HG02970 (cell line): ENCODE results near the gene PQBP1.
A peak's percentile ranks its signal among the peaks of the same experiment; 100 is the strongest.
"Not testable (repeated sequence)": the region's sequence is repeated elsewhere in the genome, so short reads cannot be mapped to it uniquely, and the experiment has no call there.

Source experiments
- ATAC-seq: cut with Tn5 transposase; IDR thresholded peaks from one replicate; pipeline ENCODE4 v1.9.1; 2021; ENCODE audit warnings: mild to moderate bottlenecking, moderate library complexity, moderate number of reproducible peaks; ENCODE audit not compliant: unreplicated experiment, low FRiP score

The PQBP1 gene

DNA sequence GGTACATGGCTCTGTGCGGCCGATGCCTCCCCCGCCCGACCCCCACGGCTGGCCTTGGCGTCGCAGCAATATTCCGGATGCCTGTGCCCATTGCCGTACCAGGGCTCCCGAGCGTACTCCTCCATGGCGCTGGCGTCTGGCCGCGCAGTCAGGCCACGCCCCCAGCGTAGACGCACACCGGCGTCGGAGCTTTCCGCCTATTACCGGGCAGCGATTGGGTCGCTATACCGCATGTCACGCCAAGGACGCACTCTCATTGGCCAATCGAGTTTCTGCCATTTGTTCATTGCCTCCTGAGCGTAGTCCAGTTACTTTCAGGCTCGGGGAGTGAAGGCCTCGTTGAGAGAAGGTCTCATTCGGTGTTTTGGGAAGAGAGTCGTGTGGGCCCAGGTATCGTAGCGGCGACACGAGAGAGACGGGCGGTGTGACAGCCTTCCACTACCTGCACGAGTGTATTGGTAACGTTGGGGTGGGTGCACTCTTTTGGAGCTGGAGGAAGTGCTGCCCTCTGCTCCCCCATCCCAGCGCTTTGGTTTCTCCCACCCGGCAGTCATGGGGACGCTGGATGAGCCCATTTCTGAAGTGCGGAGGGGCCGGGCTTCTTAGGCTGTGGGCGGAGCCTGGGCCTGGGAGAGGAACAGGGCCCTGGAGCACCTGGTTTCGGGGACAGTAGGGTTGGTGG, at the start of gene PQBP1, which contains the start of gene TIMM17B:
PQBP1 (plus strand) TSS at position 306 of the 682 bp plus-strand sequence. CDS start 580 bp downstream, outside the sequence.
TIMM17B (minus strand) TSS at position 144 of the 682 bp plus-strand sequence; CDS start at position 125, 19 bp downstream.
- peak; percentile 74 for ATAC-seq

GRCh38 chrX:48848847-48849246, 48.9 kb upstream of the PQBP1 start:
- ATAC-seq, result no peak

GRCh38 chrX:48852857-48853256, 44.9 kb upstream of the PQBP1 start:
- ATAC-seq, result no peak

DNA sequence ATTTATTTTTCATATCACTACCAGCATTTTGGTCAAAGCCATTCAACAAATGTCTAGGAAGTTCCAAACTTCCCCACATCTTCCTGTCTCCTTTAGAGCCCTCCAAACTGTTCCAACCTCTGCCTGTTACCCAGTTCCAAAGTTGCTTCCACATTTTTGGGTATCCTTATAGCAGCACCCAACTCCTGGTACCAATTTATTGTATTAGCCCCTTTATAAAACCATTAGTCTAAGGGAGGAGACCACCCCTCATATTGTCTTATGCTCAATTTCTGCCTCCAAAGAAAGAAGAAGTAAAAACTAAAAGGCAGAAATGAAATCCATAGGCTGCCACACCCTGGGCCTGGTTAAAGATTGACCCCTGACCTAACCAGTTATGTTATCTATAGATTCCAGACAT, 44.2 kb upstream of the PQBP1 start:
- not testable (repeated sequence) for ATAC-seq

- not testable (repeated sequence) for ATAC-seq
Measured at GRCh38 chrX:48854121-48854804, 43.5 kb upstream of the PQBP1 start.

GRCh38 chrX:48854898-48855297, 42.8 kb upstream of the PQBP1 start:
- no peak for ATAC-seq

DNA sequence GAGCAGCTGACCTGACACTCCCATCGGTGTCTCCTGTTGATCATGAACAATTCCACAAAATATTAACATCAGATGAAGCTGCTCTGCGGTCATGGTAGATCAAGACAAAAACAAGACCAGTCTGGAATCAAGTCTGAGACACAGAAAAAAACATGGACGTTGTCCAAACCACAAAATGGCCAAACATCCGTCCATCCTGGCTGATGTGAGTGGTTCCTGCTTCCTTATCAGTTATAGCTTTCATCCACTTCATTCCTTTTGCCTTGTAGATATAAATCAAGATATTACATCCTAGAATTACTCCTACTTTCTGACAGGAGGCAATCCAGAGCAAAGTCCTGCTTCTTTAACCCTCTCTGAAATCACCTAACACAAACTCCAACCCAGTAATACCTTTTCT, 33.5 kb upstream of the PQBP1 start:
- ATAC-seq, result no peak

- not testable (repeated sequence) for ATAC-seq
Measured at GRCh38 chrX:48872017-48872416, 25.7 kb upstream of the PQBP1 start.

GRCh38 chrX:48876944-48877343, 20.8 kb upstream of the PQBP1 start:
- not testable (repeated sequence) for ATAC-seq

- ATAC-seq, result no peak
Measured at GRCh38 chrX:48883729-48884128, 14.0 kb upstream of the PQBP1 start.

- ATAC-seq, result not testable (repeated sequence)
Measured at GRCh38 chrX:48886586-48886985, 11.1 kb upstream of the PQBP1 start.

- no peak for ATAC-seq
Measured at GRCh38 chrX:48890296-48890925, 7.3 kb upstream of the PQBP1 start.

- peak; percentile 11 for ATAC-seq
Measured at GRCh38 chrX:48890934-48891401, 6.8 kb upstream of the PQBP1 start.

DNA sequence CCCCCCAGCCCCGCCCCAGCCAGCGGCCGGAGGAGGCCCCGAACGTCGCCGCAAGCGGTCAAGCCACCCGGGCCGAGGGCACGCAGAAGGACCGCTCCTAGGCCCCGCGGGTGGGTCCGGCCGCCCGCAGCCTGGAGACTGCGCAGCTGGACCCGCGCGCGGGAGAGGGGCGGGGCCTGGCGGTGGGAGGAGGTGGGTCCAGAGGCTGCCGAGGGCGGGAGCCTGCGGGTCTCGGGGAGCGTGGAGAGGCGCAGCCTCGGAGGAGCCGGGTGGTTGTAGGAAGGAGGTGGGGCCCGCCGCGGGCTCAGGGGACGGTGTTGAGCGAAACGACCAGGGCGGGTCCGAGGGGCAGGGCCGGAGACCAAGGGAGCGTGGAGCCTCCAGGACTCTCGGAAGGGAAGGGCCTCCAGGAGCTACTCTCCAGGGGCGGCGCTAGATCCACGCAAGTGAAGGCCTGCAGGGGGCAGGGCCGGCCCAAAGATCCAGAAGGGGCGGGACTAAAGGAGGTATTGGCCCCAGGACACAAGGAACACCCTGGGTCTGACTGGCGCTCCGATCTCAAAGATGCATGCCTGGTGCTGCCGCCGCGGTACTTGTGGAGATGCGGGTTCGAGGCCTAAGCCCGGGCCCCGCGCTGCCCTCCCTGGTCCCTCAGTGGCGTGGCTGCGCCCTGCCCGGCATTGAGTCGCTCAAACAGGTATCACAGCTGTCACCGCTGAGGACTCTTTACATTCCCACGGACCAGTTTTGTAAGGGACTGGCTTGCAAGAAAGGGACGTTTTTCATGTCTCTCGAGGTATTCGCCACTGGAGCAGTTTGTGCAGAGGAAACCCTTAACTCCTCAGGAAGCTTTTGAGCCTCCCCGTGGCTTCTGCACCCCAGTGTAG, 6.1 kb upstream of the PQBP1 start:
- ATAC-seq, result peak; percentile 69

GRCh38 chrX:48892896-48893295, 4.8 kb upstream of the PQBP1 start:
- no peak for ATAC-seq

DNA sequence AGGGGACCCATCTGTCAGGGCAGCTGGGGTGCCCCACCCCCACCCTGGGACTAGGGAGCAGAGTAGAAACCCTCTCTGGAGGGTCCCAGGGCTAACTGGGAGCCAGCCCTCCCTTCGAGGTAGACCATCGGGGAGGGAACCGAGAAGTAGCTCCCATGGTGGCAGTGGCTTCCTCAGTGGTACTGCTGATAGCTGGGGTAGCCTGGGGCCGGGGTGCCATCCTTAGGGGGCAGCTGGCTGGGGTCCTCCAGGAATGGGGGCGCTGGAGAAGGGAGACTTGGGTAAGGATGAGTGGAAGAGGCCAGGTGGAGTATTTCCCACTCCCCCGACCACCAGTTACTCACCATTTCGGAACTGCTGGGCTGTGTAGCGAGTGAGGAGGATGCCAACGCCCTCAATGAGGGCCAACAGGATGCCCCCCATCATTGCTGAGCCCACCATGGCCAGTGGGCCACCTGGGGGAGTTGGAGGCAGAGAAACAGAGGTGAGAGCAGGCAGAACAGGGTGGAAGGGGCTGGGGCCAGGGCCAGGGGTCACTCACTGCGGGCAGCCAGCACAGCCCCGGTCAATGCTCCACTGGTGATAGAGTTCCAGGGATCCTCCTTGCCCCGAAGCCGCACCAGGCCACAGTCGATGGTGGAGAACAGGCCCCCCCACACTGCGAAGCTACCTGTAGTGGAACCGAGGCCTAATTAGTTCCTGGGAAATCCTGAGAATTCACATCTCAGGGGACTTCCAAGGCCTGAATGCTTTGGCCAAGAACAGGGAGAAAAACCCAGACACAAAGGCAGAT, 4.0 kb upstream of the PQBP1 start:
- ATAC-seq, result no peak

GRCh38 chrX:48894891-48895290, 2.8 kb upstream of the PQBP1 start:
- ATAC-seq, result no peak

- no peak for ATAC-seq
Measured at GRCh38 chrX:48896611-48897011, 1.1 kb upstream of the PQBP1 start.

DNA sequence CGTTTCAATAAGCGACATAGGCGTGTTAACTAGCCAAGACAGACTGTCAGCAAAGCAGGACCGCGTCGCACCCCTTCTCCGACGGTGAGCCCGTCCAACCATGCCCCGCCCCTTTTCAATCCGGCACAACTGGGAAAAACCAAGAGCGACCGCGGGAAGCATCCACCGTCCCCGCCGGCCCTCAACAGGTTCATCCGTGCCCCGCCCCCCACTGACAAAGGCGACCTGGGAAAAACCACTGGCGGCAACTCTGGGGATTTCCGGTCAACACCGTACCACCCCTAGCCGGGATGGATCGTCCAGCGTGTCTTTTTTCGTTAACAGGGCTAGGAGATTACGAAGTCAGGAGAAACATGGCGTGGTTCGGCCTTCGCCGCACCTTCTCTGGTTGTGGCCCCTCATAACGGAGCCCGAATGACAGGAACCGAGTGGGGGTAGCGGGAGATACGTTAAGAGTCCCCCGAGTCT, 539 bp upstream of the PQBP1 start:
- peak; percentile 13 for ATAC-seq

DNA sequence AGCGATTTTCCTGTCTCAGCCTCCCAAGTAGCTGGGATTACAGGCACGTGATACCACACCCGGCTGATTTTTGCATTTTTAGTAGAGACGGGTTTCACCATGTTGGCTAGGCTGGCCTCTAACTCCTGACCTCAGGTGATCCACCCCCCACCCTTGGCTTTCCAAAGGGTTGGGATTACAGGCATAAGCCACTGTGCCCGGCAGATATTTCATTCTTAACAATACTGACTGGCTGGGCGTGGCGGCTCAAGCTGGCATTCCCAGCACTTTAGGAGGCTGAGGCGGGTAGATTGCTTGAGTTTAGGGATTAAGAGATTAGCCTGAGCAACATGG, 1.3 kb downstream of the PQBP1 start:
- ATAC-seq, result no peak
